H1 (cell line): ENCODE results near the gene SEC14L6. TPM values are rescaled to one million over a fixed set of nuclear protein-coding genes. Genes with fewer than 3 reads are reported as not detected.

Experiments used
- CTCF ChIA-PET: fragments of 300-600 bp; sonication (Branson Sonifier 250); formaldehyde crosslinking; loops from one replicate; lab custom pipeline; 2021; ENCODE audit not compliant: partially characterized antibody; lab: Charles Lee
- POLR2A ChIA-PET: fragments of 300-600 bp; sonication (Branson Sonifier 250); formaldehyde crosslinking; loops from one replicate; lab custom pipeline; 2021; ENCODE audit warnings: inconsistent platforms; ENCODE audit not compliant: partially characterized antibody; lab: Charles Lee
- DNase-seq, 2 experiments: peaks; one replicate each; pipeline versions ENCODE4 v3.0.0 to v3.0.0-alpha.2; 2010 to 2022; ENCODE audit warnings: low spot score in 2 of 2, low read depth in 1 of 2, mixed read lengths in 1 of 2
- FAIRE-seq: peaks from 2 replicates; lab custom pipeline; 2011; peaks lifted over from hg19 to GRCh38; lab: Jason Lieb, UNC
- H2AFZ ChIP-seq: 2 replicates; pipeline ENCODE4 v1.8.1; 2012; ENCODE audit warnings: low read length, inconsistent platforms
- H2AK5ac ChIP-seq: 2 replicates; pipeline ENCODE4 v1.6.1; 2013; ENCODE audit warnings: low read depth, low read length
- H2BK120ac ChIP-seq: replicated peaks from 2 replicates; pipeline ENCODE3; 2013; ENCODE audit warnings: low read depth, low read length, inconsistent platforms
- H2BK12ac ChIP-seq: 2 replicates; pipeline ENCODE4 v1.6.1; 2013; ENCODE audit warnings: low read depth, low read length
- H2BK15ac ChIP-seq: 2 replicates; pipeline ENCODE4 v1.6.1; 2013; ENCODE audit warnings: low read length
- H2BK20ac ChIP-seq: 2 replicates; pipeline ENCODE4 v1.6.1; 2013; ENCODE audit warnings: low read length
- H2BK5ac ChIP-seq: 2 replicates; pipeline ENCODE4 v1.6.1; 2013; ENCODE audit warnings: low read depth, low read length
- H3K14ac ChIP-seq: 2 replicates; pipeline ENCODE4 v1.6.1; 2013; ENCODE audit warnings: inconsistent platforms; ENCODE audit not compliant: insufficient read length
- H3K18ac ChIP-seq: 2 replicates; pipeline ENCODE4 v1.6.1; 2013; ENCODE audit warnings: low read length; ENCODE audit errors: extremely low read depth
- H3K23ac ChIP-seq: 2 replicates; pipeline ENCODE4 v1.6.1; 2013; ENCODE audit warnings: inconsistent platforms; ENCODE audit not compliant: insufficient read length
- H3K23me2 ChIP-seq: 2 replicates; pipeline ENCODE4 v1.6.1; 2013; ENCODE audit warnings: low read depth, low read length
- H3K27ac ChIP-seq: 2 replicates; pipeline ENCODE4 v1.6.1; 2011; ENCODE audit warnings: low read depth, low read length, inconsistent platforms
- H3K27me3 ChIP-seq, 4 experiments: replicated peaks in 1 of 4; 1 replicate in 1 of 4; 2 replicates in 3 of 4; pipeline versions ENCODE4 v1.6.1 to v1.8.1; 2011 to 2013; ENCODE audit warnings: low read length in 3 of 4, mild to moderate bottlenecking in 3 of 4, inconsistent platforms in 2 of 4, mixed read lengths in 2 of 4, moderate library complexity in 1 of 4; ENCODE audit not compliant: control insufficient read depth in 3 of 4, insufficient read depth in 3 of 4; ENCODE audit errors: extremely low read depth in 1 of 4
- H3K36me3 ChIP-seq, 4 experiments: 2 replicates each; pipeline versions ENCODE4 v1.6.1 to v1.8.1; 2011 to 2013; ENCODE audit warnings: mild to moderate bottlenecking in 4 of 4, low read length in 3 of 4, moderate library complexity in 2 of 4, control low read depth in 1 of 4, inconsistent platforms in 1 of 4; ENCODE audit not compliant: insufficient read depth in 4 of 4, control insufficient read depth in 2 of 4
- H3K4ac ChIP-seq: replicated peaks from 2 replicates; pipeline ENCODE3; 2013; ENCODE audit warnings: low read length, low read depth, mixed read lengths, inconsistent platforms; ENCODE audit not compliant: insufficient read length
- H3K4me1 ChIP-seq, 4 experiments: replicated peaks in 1 of 4; 1 replicate in 1 of 4; 2 replicates in 3 of 4; pipeline versions ENCODE4 v1.6.1 to v1.8.1; 2011 to 2013; ENCODE audit warnings: low read length in 3 of 4, inconsistent platforms in 2 of 4, mixed read lengths in 1 of 4; ENCODE audit not compliant: insufficient read depth in 4 of 4, control insufficient read depth in 3 of 4
- H3K4me2 ChIP-seq, 2 experiments: 2 replicates each; pipeline versions ENCODE4 v1.6.1 to v1.8.1; 2011 to 2013; ENCODE audit warnings: low read depth in 2 of 2, low read length in 2 of 2, control low read depth in 1 of 2, inconsistent platforms in 1 of 2, mild to moderate bottlenecking in 1 of 2; ENCODE audit not compliant: insufficient read depth in 1 of 2
- H3K4me3 ChIP-seq, 4 experiments: fragments of 200-600, 300-600 bp in 1 of 4; sonication (generic), shearing (Covaris generic), sonication (Bioruptor Twin) in 1 of 4; 2 replicates each; pipeline versions ENCODE4 v1.5.1 to v1.8.1; 2011 to 2016; ENCODE audit warnings: low read length in 4 of 4, low read depth in 3 of 4, control low read depth in 2 of 4, inconsistent platforms in 2 of 4, mild to moderate bottlenecking in 2 of 4, mixed read lengths in 1 of 4, moderate library complexity in 1 of 4; ENCODE audit not compliant: insufficient read depth in 2 of 4; ENCODE audit errors: extremely low read depth in 1 of 4
- H3K56ac ChIP-seq: replicated peaks from 2 replicates; pipeline ENCODE3; 2013; ENCODE audit warnings: low read depth, mild to moderate bottlenecking, mixed read lengths, low read length, inconsistent platforms; ENCODE audit not compliant: insufficient read length
- H3K79me1 ChIP-seq: 2 replicates; pipeline ENCODE4 v1.6.1; 2013; ENCODE audit warnings: low read depth, low read length, control low read depth
- H3K79me2 ChIP-seq, 2 experiments: 2 replicates each; pipeline versions ENCODE4 v1.6.1 to v1.8.1; 2012 to 2013; ENCODE audit warnings: low read length in 2 of 2, mild to moderate bottlenecking in 2 of 2, inconsistent platforms in 1 of 2; ENCODE audit not compliant: insufficient read depth in 2 of 2, control insufficient read depth in 1 of 2
- H3K9ac ChIP-seq, 4 experiments: replicated peaks in 1 of 4; 1 replicate in 1 of 4; 2 replicates in 3 of 4; pipeline versions ENCODE4 v1.6.1 to v1.8.1; 2011 to 2013; ENCODE audit warnings: low read depth in 3 of 4, low read length in 3 of 4, control low read depth in 2 of 4, mild to moderate bottlenecking in 2 of 4, moderate library complexity in 2 of 4, inconsistent platforms in 1 of 4; ENCODE audit errors: extremely low read depth in 1 of 4
- H3K9me3 ChIP-seq, 2 experiments: 2 replicates each; pipeline versions ENCODE4 v1.6.1 to v1.8.1; 2012 to 2013; ENCODE audit warnings: mild to moderate bottlenecking in 2 of 2, moderate library complexity in 2 of 2, control low read depth in 1 of 2, inconsistent platforms in 1 of 2, low read depth in 1 of 2, low read length in 1 of 2, mixed read lengths in 1 of 2; ENCODE audit not compliant: insufficient read depth in 2 of 2
- H4K20me1 ChIP-seq, 2 experiments: replicated peaks in 1 of 2; 2 replicates each; pipeline versions ENCODE3 to v1.8.1; 2011 to 2013; ENCODE audit warnings: inconsistent platforms in 2 of 2, low read length in 2 of 2, mild to moderate bottlenecking in 1 of 2; ENCODE audit not compliant: insufficient read depth in 2 of 2, control insufficient read depth in 1 of 2
- H4K5ac ChIP-seq: 2 replicates; pipeline ENCODE4 v1.6.1; 2013; ENCODE audit warnings: low read length, low read depth, mixed read lengths, inconsistent platforms; ENCODE audit not compliant: insufficient read length
- H4K8ac ChIP-seq: 2 replicates; pipeline ENCODE4 v1.8.0; 2013; ENCODE audit warnings: mild to moderate bottlenecking, moderate library complexity, low read length, inconsistent platforms; ENCODE audit not compliant: insufficient read depth; ENCODE audit errors: extremely low read depth
- H4K91ac ChIP-seq: replicated peaks from 2 replicates; pipeline ENCODE3; 2013; ENCODE audit warnings: low read length, mixed read lengths, inconsistent platforms; ENCODE audit not compliant: insufficient read length
- CREB1 ChIP-seq: IDR thresholded peaks from 2 replicates; pipeline ENCODE4 v1.6.1; 2012; ENCODE audit warnings: inconsistent platforms
- CTBP2 ChIP-seq: IDR thresholded peaks from 2 replicates; pipeline ENCODE4 v1.7.0; 2011; ENCODE audit warnings: borderline replicate concordance, mild to moderate bottlenecking, moderate library complexity, mixed read lengths, low read length; ENCODE audit not compliant: insufficient read depth, insufficient read length
- NANOG ChIP-seq: IDR thresholded peaks from 2 replicates; pipeline ENCODE4 v1.6.1; 2011; ENCODE audit warnings: low read length, low read depth, mild to moderate bottlenecking, inconsistent platforms; ENCODE audit not compliant: insufficient read depth, poor library complexity, severe bottlenecking
- NRF1 ChIP-seq: IDR thresholded peaks from 2 replicates; pipeline ENCODE4 v1.6.1; 2011; ENCODE audit warnings: mild to moderate bottlenecking, low read depth, low read length, improper control_type of control experiment
- POU5F1 ChIP-seq: IDR thresholded peaks from 2 replicates; pipeline ENCODE4 v1.6.1; 2011; ENCODE audit warnings: low read depth, mild to moderate bottlenecking, low read length, moderate library complexity
- RBBP5 ChIP-seq: IDR thresholded peaks from 2 replicates; pipeline ENCODE4 v1.7.1; 2012; ENCODE audit warnings: low read depth, mild to moderate bottlenecking, inconsistent platforms, low read length, moderate library complexity, borderline replicate concordance
- TEAD4 ChIP-seq: IDR thresholded peaks from 2 replicates; pipeline ENCODE4 v1.6.1; 2012; ENCODE audit warnings: low read depth, low read length, inconsistent platforms, mixed read lengths
- WGBS, 2 experiments: shearing (Covaris generic) in 1 of 2; methylation state at CpG; one replicate each; pipeline versions ENCODE4 v1.1.6 to v1.1.7; 2013 to 2015; ENCODE audit warnings: low lambda C conversion rate in 2 of 2, mixed read lengths in 2 of 2, inconsistent platforms in 1 of 2, low coverage in 1 of 2, missing lambda C conversion rate in 1 of 2; ENCODE audit not compliant: insufficient replicate concordance in 2 of 2, insufficient coverage in 1 of 2, insufficient read length in 1 of 2; ENCODE audit errors: extremely low coverage in 1 of 2, missing lambda C conversion rate in 1 of 2; 5-methylcytosine and 5-hydroxymethylcytosine counted together
- polyA plus RNA-seq, 7 experiments: library from polyadenylated mRNA; depleted of rRNA in 3 of 7; stranded (reverse) in 5 of 7; unstranded in 2 of 7; fragments of >200 nt in 5 of 7; fragments of 200-250 nt in 2 of 7; gene quantifications; 1 replicate in 5 of 7; 2 replicates in 1 of 7; 4 replicates in 1 of 7; pipeline versions ENCODE4 v1.2.1 to v1.2.3, GENCODE V29; 2011 to 2013; ENCODE audit warnings: missing spikeins in 2 of 7, mixed read lengths in 2 of 7
- total RNA-seq: library from RNA; stranded (reverse); fragmentation: NEBNext Ultra II Directional; extraction: Animal tissue kit (Norgen Biotek cat#: 25700); gene quantifications from 2 replicates; pipeline ENCODE4 v1.2.1, GENCODE V29; 2021

SEC14L6 gene
- total and polyA plus RNA-seq, 2 of the 8 experiments (the other 6 are each of a cell fraction or from before 2014, with no cell fraction given), result 0.63 to 2.1 TPM

GRCh38 chr22:30502153-30502552 lies 44.4 kb downstream of the SEC14L6 start:
- peaks cover 5% of the 10 kb centered on the region; the same call in 1 of the 2 replicates for H3K23me2 ChIP-seq
- no peak for DNase-seq
- H3K36me3 ChIP-seq, result no peaks in the 10 kb centered on the region
- H4K5ac ChIP-seq, result no peak overlapping the region
- H2BK20ac ChIP-seq, result no peak overlapping the region
- no peak overlapping the region for H3K4ac ChIP-seq
- H2BK15ac ChIP-seq, result no peak overlapping the region
- H3K9ac ChIP-seq, result no peak overlapping the region
- no peaks in the 10 kb centered on the region for H3K79me1 ChIP-seq
- H3K9me3 ChIP-seq, result no peaks in the 10 kb centered on the region
- no peak overlapping the region for H2AFZ ChIP-seq
- H3K27ac ChIP-seq, result no peak overlapping the region
- H3K4me3 ChIP-seq, result no peak overlapping the region
- no peak overlapping the region for H2BK5ac ChIP-seq
- peaks cover 0 to 4% (median 2%) of the 10 kb centered on the region in 4 experiments; a peak in 2 of 7 replicates for H3K4me1 ChIP-seq
- H2AK5ac ChIP-seq, result no peak overlapping the region
- no peaks in the 10 kb centered on the region for H4K20me1 ChIP-seq
- ChIA-PET POLR2A (interaction anchor here (1.8 kb wide), 1 partner anchor 12 kb away, joined by 3 read pairs; no protein-coding TSS in a partner anchor), CTCF (interaction anchor here (1.4 to 2.2 kb wide), 2 partner anchors 12 to 17 kb away, joined by 7 to 11 read pairs; no protein-coding TSS in a partner anchor)
- FAIRE-seq, result no peak
- no peak overlapping the region for H3K23ac ChIP-seq
- H3K56ac ChIP-seq, result no peak overlapping the region
- H3K14ac ChIP-seq, result no peak overlapping the region
- H3K4me2 ChIP-seq, result no peak overlapping the region
- H4K8ac ChIP-seq, result no peak overlapping the region
- TF ChIP-seq RBBP5 (no peak), NANOG (no peak), CTBP2 (no peak), TEAD4 (no peak), CREB1 (no peak), POU5F1 (no peak), NRF1 (no peak)
- WGBS, 2 experiments, result 71% methylated on average over 4 of the region's 4 CpGs; no CpG with 5 or more reads in 1 of the 2 experiments
- H3K79me2 ChIP-seq, result no peaks in the 10 kb centered on the region
- no peak overlapping the region for H4K91ac ChIP-seq
- H2BK12ac ChIP-seq, result no peak overlapping the region
- no peak overlapping the region for H2BK120ac ChIP-seq
- H3K18ac ChIP-seq, result no peak overlapping the region
- peaks cover 0 to 4% (median 0%) of the 10 kb centered on the region in 4 experiments; a peak in 2 of 7 replicates for H3K27me3 ChIP-seq
